SK-N-SH (cell line): ENCODE measurements around the gene CPEB2.

ENCODE experiments used
- CHD2 ChIP-seq: fragments of 150-350 bp; IDR thresholded peaks from 2 replicates; pipeline ENCODE4 v1.6.1; 2018; ENCODE audit warnings: low read length; ENCODE audit not compliant: partially characterized antibody
- CTCF ChIP-seq: fragments of 200-600 bp; sonication (generic); IDR thresholded peaks from 2 replicates; pipeline ENCODE4 v1.6.1; 2017; ENCODE audit warnings: antibody characterized with exemption, mild to moderate bottlenecking, moderate library complexity
- EP300 ChIP-seq, 2 experiments: IDR thresholded peaks; 2 replicates each; pipeline versions ENCODE4 v1.4.0 to v1.6.1; 2012; ENCODE audit warnings: borderline replicate concordance in 1 of 2, low read depth in 1 of 2, low read length in 1 of 2
- FOXJ3 ChIP-seq: sonication (generic); formaldehyde crosslinking; IDR thresholded peaks from 2 replicates; pipeline ENCODE4 v1.5.1; 2020; ENCODE audit warnings: mild to moderate bottlenecking, missing genetic modification reagents
- JUND ChIP-seq: IDR thresholded peaks from 2 replicates; pipeline ENCODE4 v1.4.0; 2012
- NFIC ChIP-seq: IDR thresholded peaks from 2 replicates; pipeline ENCODE4 v1.4.0; 2012; ENCODE audit warnings: borderline replicate concordance
- NRF1 ChIP-seq: IDR thresholded peaks from 2 replicates; pipeline ENCODE4 v1.6.1; 2012; ENCODE audit warnings: low read depth, mild to moderate bottlenecking, low read length
- RAD21 ChIP-seq: IDR thresholded peaks from 2 replicates; pipeline ENCODE4 v1.6.1; 2012; ENCODE audit warnings: mild to moderate bottlenecking, low read length
- RCOR1 ChIP-seq: fragments of 150-350 bp; IDR thresholded peaks from 2 replicates; pipeline ENCODE4 v1.6.1; 2017; ENCODE audit warnings: antibody characterized with exemption, low read length
- REST ChIP-seq: IDR thresholded peaks from 2 replicates; pipeline ENCODE4 v1.6.1; 2012; ENCODE audit warnings: mild to moderate bottlenecking, low read depth, low read length, moderate library complexity
- RFX5 ChIP-seq: IDR thresholded peaks from 2 replicates; pipeline ENCODE4 v1.6.1; 2012; ENCODE audit warnings: mild to moderate bottlenecking, improper control_type of control experiment, low read length
- SIN3A ChIP-seq: IDR thresholded peaks from 2 replicates; pipeline ENCODE4 v1.6.1; 2012; ENCODE audit warnings: low read depth, mild to moderate bottlenecking, low read length, moderate library complexity, borderline replicate concordance
- USF2 ChIP-seq: fragments of 150-350 bp; IDR thresholded peaks from 2 replicates; pipeline ENCODE4 v1.6.1; 2017; ENCODE audit warnings: antibody characterized with exemption, low read length, low read depth, borderline replicate concordance
- YY1 ChIP-seq: IDR thresholded peaks from 2 replicates; pipeline ENCODE4 v1.4.0; 2012; ENCODE audit warnings: low read depth, mild to moderate bottlenecking

GRCh38 chr4:15043226-15043625 lies 40.9 kb downstream of the CPEB2 start:
- TF ChIP-seq NFIC, result no peak
- peak; percentile 40; the same call in 1 of the 2 replicates for TF ChIP-seq CTCF
- TF ChIP-seq NRF1, result no peak
- TF ChIP-seq RFX5, result no peak
- no peak for TF ChIP-seq RCOR1
- TF ChIP-seq EP300 (IDR thresholded peaks at IDR 0.05; ENCODE audit: borderline replicate concordance in 1 of 2, low read depth in 1 of 2, low read length in 1 of 2), result no peak
- no peak for TF ChIP-seq SIN3A
- no peak for TF ChIP-seq JUND
- peak; percentile 59 for TF ChIP-seq RAD21
- TF ChIP-seq FOXJ3 (CRISPR knock-in tag), result no peak
- no peak for TF ChIP-seq CHD2
- no peak for TF ChIP-seq REST
- TF ChIP-seq USF2, result no peak
- no peak for TF ChIP-seq YY1
